ENCODE results near the gene NOX5.

The NOX5 gene

DNA sequence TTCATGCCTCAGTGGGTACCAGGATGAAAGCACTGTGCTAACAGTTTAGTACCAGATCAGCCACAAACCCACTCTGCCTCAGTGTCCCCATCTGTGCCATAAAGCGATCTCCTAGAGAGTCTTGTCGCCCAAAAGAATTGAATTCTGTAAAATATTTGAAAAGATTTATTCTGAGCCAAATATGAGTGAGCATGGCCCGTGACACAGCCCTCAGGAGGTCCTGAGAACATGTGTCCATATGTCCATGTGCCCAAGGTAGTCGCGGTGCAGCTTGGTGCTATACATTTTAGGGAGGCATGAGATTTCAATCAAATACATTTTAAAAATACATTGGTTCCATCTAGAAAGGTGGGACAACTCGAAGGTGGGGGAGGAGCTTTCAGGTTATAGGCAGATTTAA, 15.4 kb upstream of the NOX5 start:
- TF ChIP-seq CTCF (IDR thresholded peaks at IDR 0.05; ENCODE audit: low read depth, low read length): no peak
- no peak overlapping the region for H3K4me3 ChIP-seq (ENCODE audit: low read depth, low read length)

- H3K4me3 ChIP-seq (ENCODE audit: low read depth, low read length): no peak overlapping the region
- no peak for TF ChIP-seq CTCF (IDR thresholded peaks at IDR 0.05; ENCODE audit: low read depth, low read length)
These were observed 14.4 kb upstream of the NOX5 start for GRCh38 chr15:69000091-69000490.

GRCh38 chr15:69000725-69001503, 13.6 kb upstream of the NOX5 start:
- no peak overlapping the region for H3K4me3 ChIP-seq (ENCODE audit: low read depth, low read length)
- no peak for TF ChIP-seq CTCF (IDR thresholded peaks at IDR 0.05; ENCODE audit: low read depth, low read length)

- TF ChIP-seq CTCF (IDR thresholded peaks at IDR 0.05; ENCODE audit: low read depth, low read length): no peak
- no peak overlapping the region for H3K4me3 ChIP-seq (ENCODE audit: low read depth, low read length)
These were observed 11.7 kb upstream of the NOX5 start for GRCh38 chr15:69002783-69003182.

- TF ChIP-seq CTCF (IDR thresholded peaks at IDR 0.05; ENCODE audit: low read depth, low read length): no peak
- no peak overlapping the region for H3K4me3 ChIP-seq (ENCODE audit: low read depth, low read length)
These were observed 10.5 kb upstream of the NOX5 start for GRCh38 chr15:69004011-69004410.

GRCh38 chr15:69008056-69008455, 6.4 kb upstream of the NOX5 start:
- TF ChIP-seq CTCF (IDR thresholded peaks at IDR 0.05; ENCODE audit: low read depth, low read length): no peak
- H3K4me3 ChIP-seq (ENCODE audit: low read depth, low read length): no peak overlapping the region

DNA sequence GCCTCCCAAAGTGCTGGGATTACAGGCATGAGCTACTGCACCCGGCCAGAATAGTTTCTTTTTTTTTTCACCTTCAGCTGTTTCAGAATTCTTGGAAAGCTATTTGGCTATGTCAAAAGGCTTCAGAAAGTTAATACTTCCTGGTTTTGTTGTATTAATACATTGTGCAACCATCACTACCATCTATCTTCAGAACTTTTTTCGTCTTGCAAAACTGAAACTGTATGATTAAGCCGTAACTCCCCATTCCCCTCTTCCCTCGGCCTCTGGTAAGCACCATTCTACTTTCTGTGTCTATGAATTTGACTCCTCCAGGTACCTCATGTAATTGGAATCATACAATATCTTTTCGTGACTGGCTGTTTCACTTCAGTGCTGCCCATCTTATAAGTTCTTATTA, 5.2 kb upstream of the NOX5 start:
- TF ChIP-seq CTCF (IDR thresholded peaks at IDR 0.05; ENCODE audit: low read depth, low read length): no peak
- no peak overlapping the region for H3K4me3 ChIP-seq (ENCODE audit: low read depth, low read length)

Measured in WI38 (cell line).